Measurements from ENCODE around the gene DROSHA. TPM values are rescaled to one million over a fixed set of nuclear protein-coding genes. Genes with fewer than 3 reads are reported as not detected.

Gene DROSHA
- total and polyA plus RNA-seq, 2 donors (not counting 1 experiment from before 2014, with no cell fraction given): 44.1 to 48.4 TPM

GRCh38 chr5:31523041-31523440, 8.9 kb downstream of the DROSHA start:
- no peak overlapping the region for H3K4me2 ChIP-seq (ENCODE audit: extremely low read depth, insufficient read depth, low read length)
- no peaks in the 10 kb centered on the region for H4K20me1 ChIP-seq (ENCODE audit: control insufficient read depth, extremely low read depth, insufficient read depth, low read length)
- no peak overlapping the region for H2AFZ ChIP-seq (ENCODE audit: low read length)
- no peak overlapping the region for H3K9ac ChIP-seq (ENCODE audit: insufficient read depth, low read length)
- no peak overlapping the region for H3K27ac ChIP-seq (ENCODE audit: insufficient read depth, low read length)
- peaks cover 2% of the 10 kb centered on the region for H3K79me2 ChIP-seq (ENCODE audit: control insufficient read depth, insufficient read depth, low read length)
- no peak overlapping the region for H3K4me3 ChIP-seq (replicated peaks in 1 of 4; ENCODE audit: control extremely low read depth in 1 of 4, insufficient read depth in 1 of 4, low read depth in 3 of 4, low read length in 4 of 4)
- H3K4me1 ChIP-seq (ENCODE audit: control insufficient read depth, extremely low read depth, insufficient read depth, low read length): no peaks in the 10 kb centered on the region
- no peak for DNase-seq (ENCODE audit: low read depth in 2 of 2)
- H3K9me3 ChIP-seq (ENCODE audit: control insufficient read depth, insufficient read depth, low read depth, low read length): no peaks in the 10 kb centered on the region
- no peaks in the 10 kb centered on the region for H3K27me3 ChIP-seq (ENCODE audit: control insufficient read depth, insufficient read depth, low read length)
- TF ChIP-seq CTCF (conservative IDR thresholded peaks at IDR 0.05 in 1 of 2, IDR thresholded peaks at IDR 0.05 in 1 of 2; ENCODE audit: low read depth in 1 of 2, low read length in 2 of 2) (no peak), EZH2 (IDR thresholded peaks at IDR 0.05; ENCODE audit: low read length, missing control alignments) (no peak)
- H3K36me3 ChIP-seq (ENCODE audit: control insufficient read depth, insufficient read depth, low read length): peaks cover 9% of the 10 kb centered on the region

DNA sequence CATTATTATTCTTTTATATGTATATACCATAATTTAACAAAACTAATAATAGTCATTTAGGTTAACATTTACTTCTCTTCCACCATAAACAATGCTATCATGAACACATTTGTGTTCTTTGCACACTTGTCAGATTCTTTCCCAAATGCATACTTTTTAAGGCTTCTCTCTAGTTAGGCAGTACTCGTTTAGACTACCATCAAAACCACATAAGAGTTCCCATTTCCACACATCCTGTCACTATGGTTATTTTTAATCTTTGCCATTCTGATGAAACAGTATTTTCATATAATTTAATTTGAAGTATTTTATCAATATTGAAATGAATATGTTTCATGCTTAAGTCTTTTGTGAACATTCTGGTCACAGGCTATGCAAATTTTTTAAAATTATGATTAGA, 15.1 kb downstream of the DROSHA start:
- H3K27me3 ChIP-seq (ENCODE audit: control insufficient read depth, insufficient read depth, low read length): no peaks in the 10 kb centered on the region
- no peak for DNase-seq (ENCODE audit: low read depth in 2 of 2)
- H3K9me3 ChIP-seq (ENCODE audit: control insufficient read depth, insufficient read depth, low read depth, low read length): no peaks in the 10 kb centered on the region
- H3K9ac ChIP-seq (ENCODE audit: insufficient read depth, low read length): no peak overlapping the region
- no peak overlapping the region for H2AFZ ChIP-seq (ENCODE audit: low read length)
- H3K4me1 ChIP-seq (ENCODE audit: control insufficient read depth, extremely low read depth, insufficient read depth, low read length): no peaks in the 10 kb centered on the region
- H3K4me2 ChIP-seq (ENCODE audit: extremely low read depth, insufficient read depth, low read length): no peak overlapping the region
- H3K4me3 ChIP-seq (replicated peaks in 1 of 4; ENCODE audit: control extremely low read depth in 1 of 4, insufficient read depth in 1 of 4, low read depth in 3 of 4, low read length in 4 of 4): no peak overlapping the region
- no peak overlapping the region for H3K27ac ChIP-seq (ENCODE audit: insufficient read depth, low read length)
- no peaks in the 10 kb centered on the region for H3K79me2 ChIP-seq (ENCODE audit: control insufficient read depth, insufficient read depth, low read length)
- no peaks in the 10 kb centered on the region for H4K20me1 ChIP-seq (ENCODE audit: control insufficient read depth, extremely low read depth, insufficient read depth, low read length)
- TF ChIP-seq EZH2 (IDR thresholded peaks at IDR 0.05; ENCODE audit: low read length, missing control alignments) (no peak), CTCF (conservative IDR thresholded peaks at IDR 0.05 in 1 of 2, IDR thresholded peaks at IDR 0.05 in 1 of 2; ENCODE audit: low read depth in 1 of 2, low read length in 2 of 2) (no peak)
- peaks cover 11% of the 10 kb centered on the region for H3K36me3 ChIP-seq (ENCODE audit: control insufficient read depth, insufficient read depth, low read length)

DNA sequence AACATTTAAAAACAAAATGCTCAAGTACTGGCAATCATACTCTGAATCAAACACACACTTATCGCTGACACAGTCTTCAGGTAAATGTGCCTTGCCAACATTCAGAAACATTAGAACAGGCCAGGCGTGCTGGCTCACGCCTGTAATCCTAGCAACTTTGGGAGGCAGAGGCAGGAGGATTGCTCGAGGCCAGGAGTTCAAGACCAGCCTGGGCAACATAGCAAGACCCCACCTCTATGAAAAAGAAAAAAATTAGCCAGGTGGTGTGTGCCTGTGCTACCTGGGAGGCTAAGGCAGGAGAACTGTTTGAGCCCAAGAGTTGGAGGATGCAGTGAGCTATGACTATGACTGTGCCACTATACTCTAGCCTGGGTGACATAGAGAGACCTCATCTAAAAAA, 20.6 kb downstream of the DROSHA start:
- Histone ChIP-seq H3K79me2 (ENCODE audit: control insufficient read depth, insufficient read depth, low read length) (no peaks in the 10 kb centered on the region), H3K4me1 (ENCODE audit: control insufficient read depth, extremely low read depth, insufficient read depth, low read length) (no peaks in the 10 kb centered on the region), H3K9ac (ENCODE audit: insufficient read depth, low read length) (no peak overlapping the region), H3K27ac (ENCODE audit: insufficient read depth, low read length) (no peak overlapping the region), H3K4me3 (replicated peaks in 1 of 4; ENCODE audit: control extremely low read depth in 1 of 4, insufficient read depth in 1 of 4, low read depth in 3 of 4, low read length in 4 of 4) (no peak overlapping the region), H3K36me3 (ENCODE audit: control insufficient read depth, insufficient read depth, low read length) (peaks cover 15% of the 10 kb centered on the region), H3K27me3 (ENCODE audit: control insufficient read depth, insufficient read depth, low read length) (no peaks in the 10 kb centered on the region), H2AFZ (ENCODE audit: low read length) (no peak overlapping the region), H3K4me2 (ENCODE audit: extremely low read depth, insufficient read depth, low read length) (no peak overlapping the region), H4K20me1 (ENCODE audit: control insufficient read depth, extremely low read depth, insufficient read depth, low read length) (no peaks in the 10 kb centered on the region), H3K9me3 (ENCODE audit: control insufficient read depth, insufficient read depth, low read depth, low read length) (no peaks in the 10 kb centered on the region)
- no peak for TF ChIP-seq CTCF (conservative IDR thresholded peaks at IDR 0.05 in 1 of 2, IDR thresholded peaks at IDR 0.05 in 1 of 2; ENCODE audit: low read depth in 1 of 2, low read length in 2 of 2)
- no peak for TF ChIP-seq EZH2 (IDR thresholded peaks at IDR 0.05; ENCODE audit: low read length, missing control alignments)
- DNase-seq (ENCODE audit: low read depth in 2 of 2): no peak

All from fibroblast of lung (primary cell).